ENCODE data around the gene ANKRD27. TPM values are rescaled to one million over a fixed set of nuclear protein-coding genes. Genes with fewer than 3 reads are reported as not detected.
A peak's percentile ranks its signal among the peaks of the same experiment; 100 is the strongest.
"Not testable (repeated sequence)": the region's sequence is repeated elsewhere in the genome, so short reads cannot be mapped to it uniquely, and the experiment has no call there.

Gene ANKRD27
- polyA plus RNA-seq, 4 donors: 16.9 to 21.0 (median 19.9) TPM

DNA sequence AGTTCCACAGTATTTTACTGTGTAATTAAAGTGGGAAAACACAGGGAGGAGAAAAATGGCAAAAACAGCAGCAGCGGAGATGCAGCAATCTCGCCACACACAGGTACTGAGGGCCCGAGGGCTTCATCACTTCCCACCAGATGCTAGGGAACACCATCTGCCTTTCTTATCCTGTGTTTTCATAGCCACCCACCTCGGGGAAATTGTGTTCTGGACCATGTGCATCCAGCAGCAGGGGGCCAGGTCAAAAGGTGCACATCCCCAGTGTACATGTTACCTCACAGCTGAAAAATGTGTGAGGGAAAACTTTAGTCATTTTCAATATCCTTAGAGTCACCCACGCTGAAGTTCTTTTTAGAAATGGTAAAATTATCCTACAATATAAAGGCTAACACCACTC is 63.8 kb downstream of the ANKRD27 start:
- DNase-seq (ENCODE audit: low read depth in 4 of 4, low spot score in 3 of 4): no peak

DNA sequence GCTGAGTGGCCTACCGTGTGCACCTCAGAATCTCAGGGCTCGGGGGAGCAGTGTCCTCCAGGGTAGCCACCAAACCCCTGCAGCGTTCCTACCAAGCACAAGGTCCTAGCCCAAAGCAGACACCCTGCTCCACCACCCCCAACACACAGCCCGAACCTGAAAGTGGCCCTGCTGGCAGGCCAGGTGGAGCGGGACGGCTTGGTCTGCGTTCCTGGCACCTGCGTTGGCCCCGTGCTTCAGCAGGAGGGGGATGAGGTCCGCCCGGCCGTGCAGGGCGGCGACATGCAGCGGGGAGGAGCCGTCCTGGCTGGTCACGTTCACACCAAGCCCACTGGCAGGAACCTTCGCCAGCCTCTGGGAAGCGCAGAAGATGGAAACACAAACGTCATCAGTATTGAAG is 67.5 kb downstream of the ANKRD27 start:
- no peak for DNase-seq (ENCODE audit: low read depth in 4 of 4, low spot score in 3 of 4)

DNA sequence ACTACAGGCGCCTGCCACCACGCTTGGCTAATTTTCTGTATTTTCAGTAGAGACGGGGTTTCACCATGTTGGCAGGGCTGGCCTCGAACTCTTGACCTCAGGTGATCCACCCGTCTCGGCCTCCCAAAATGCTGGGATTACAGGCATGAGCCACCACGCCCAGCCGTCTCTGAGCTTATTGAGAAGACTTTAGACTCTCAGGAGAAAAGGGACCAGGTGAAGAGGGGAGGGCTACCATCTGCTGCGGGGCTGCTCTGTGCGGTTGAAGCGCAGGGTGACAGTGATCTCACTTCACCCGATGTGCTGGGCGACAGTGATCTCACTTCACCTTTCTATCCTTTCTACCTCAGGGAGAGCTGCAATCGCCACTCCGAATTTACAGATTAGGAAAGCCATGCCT is 68.7 kb downstream of the ANKRD27 start:
- DNase-seq (ENCODE audit: low read depth in 4 of 4, low spot score in 3 of 4): no peak

DNA sequence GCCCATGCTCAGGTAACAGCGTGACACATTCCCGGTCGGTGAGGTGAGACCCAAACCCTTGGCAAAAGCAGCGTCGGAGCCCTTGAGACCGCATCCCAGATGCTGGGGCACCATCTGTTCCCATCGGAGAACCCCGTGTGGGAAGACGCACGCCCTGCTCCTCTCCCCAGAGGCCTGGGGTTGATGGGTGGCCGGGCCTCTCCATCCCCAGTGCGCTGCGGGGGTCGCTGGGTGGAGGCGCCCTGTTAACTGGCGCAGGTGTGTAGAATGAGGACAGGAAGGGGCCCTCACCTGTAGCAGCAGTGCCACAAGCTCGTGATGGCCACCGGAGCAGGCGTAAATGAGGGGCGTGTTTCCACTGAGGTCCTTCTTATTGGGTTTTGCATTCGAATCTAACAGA is 69.4 kb downstream of the ANKRD27 start:
- no peak for DNase-seq (ENCODE audit: low read depth in 4 of 4, low spot score in 3 of 4)

DNA sequence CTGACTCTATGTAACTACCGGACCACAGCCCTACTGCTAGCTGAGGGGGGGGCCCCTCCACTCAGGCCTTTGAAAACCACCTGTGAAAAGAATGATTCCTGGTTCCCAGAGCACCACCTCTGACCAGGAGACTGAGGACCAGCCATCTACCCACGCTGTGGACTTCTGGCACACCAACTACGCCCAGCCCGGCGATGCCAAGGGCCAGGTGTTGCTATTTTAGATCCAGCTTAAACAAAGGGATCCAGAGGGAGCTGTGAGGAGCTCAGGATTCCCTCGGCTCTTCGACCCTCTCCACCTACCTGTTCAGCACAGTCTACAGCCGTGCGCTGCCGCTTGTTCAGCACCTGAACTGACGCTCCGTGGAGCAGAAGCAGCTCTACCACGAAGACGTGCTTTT is 71.0 kb downstream of the ANKRD27 start:
- DNase-seq (ENCODE audit: low read depth in 4 of 4, low spot score in 3 of 4): no peak

DNA sequence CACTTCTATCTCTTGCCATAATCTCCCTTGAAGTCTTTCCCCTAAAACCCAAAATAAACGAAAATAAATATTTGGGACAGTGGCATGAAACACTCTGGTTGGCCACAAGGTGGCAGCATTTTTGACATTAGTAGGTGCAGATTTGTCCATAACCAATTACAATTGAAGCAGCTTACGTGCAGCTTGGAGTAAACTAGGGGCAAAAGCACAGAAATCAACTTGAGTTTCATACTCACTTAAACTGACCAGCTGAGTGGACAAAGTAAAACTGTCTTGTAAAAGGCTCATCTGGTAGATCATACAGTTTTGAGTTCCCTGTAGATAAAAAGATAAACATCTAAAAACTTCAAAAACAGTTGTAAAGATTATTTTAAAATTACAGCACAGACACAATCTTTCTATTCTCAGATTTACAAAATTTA is 75.2 kb downstream of the ANKRD27 start:
- no peak for DNase-seq (ENCODE audit: low read depth in 4 of 4, low spot score in 3 of 4)

DNA sequence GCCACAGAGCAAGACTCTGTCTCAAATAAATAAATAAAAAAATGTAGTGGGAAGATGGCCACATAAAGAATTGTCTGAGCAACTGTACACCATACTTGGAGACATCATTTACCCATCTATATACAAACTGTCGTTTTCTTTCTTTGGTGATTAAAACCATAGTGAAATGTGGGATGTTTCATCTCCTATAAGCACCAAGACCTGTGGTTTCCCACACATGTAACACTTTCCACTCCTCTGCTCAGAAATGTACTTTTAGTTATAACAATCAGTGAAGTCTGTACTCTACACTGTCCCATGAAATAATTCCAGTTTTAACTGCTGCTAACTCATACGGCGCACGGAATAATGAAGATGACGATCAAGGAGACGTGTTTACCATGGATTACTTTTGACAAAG is 75.7 kb downstream of the ANKRD27 start:
- no peak for DNase-seq (ENCODE audit: low read depth in 4 of 4, low spot score in 3 of 4)

DNA sequence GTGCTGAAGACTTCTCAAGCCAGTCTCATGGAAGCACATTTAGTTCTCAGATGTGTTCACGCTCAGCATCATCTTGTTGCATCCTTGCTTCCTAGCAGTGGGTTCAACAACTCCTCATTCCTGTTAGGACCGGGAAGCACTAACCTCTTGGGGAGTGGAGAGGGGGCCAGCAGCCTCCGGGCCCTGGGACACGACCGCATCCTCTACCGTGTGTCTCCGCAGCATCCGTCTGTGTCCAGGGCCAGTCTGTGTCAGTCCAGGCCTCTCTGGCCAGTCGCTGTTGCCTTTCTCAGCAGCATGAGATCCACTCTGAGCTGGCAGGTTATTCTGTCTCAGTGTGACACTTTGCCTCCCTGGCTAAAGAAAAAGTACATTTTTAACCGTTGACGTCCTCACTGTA is 77.0 kb downstream of the ANKRD27 start:
- no peak for DNase-seq (ENCODE audit: low read depth in 4 of 4, low spot score in 3 of 4)

DNA sequence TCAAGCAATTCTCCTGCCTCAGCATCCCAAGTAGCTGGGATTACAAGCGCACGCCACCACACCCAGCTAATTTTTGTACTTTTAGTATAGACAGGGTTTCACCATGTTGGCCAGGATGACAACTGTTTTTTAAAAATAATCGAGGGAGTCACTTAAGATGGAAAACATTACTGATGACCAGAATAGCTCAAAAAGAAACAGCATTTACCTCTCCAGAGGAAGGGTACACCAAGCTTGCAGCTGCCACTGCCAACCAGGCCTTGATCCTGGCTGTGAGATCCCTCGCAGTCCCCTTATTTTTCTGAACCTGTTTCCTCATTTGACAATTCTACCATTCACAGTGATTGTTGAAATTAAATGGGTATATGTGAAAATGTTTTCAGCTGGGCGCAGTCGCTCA is 79.5 kb downstream of the ANKRD27 start:
- no peak for DNase-seq (ENCODE audit: low read depth in 4 of 4, low spot score in 3 of 4)

DNA sequence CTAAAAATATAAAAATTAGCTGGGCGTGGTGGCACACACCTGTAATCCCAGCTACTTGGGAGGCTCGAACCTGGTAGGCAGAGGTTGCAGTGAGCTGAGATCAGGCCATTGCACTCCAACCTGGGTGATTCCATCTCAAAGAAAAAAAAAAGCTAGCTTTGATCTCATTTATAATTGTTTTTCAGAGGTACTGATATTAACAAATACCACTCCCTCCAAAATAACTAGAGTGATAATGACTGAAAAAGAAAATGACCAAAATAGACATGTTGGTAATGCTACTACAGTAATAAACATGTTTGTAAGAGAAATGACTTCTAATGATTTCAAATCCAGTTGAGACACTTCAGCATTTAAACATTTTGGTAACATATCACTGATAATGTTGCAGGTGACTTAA is 81.0 kb downstream of the ANKRD27 start:
- no peak for DNase-seq (ENCODE audit: low read depth in 4 of 4, low spot score in 3 of 4)

DNA sequence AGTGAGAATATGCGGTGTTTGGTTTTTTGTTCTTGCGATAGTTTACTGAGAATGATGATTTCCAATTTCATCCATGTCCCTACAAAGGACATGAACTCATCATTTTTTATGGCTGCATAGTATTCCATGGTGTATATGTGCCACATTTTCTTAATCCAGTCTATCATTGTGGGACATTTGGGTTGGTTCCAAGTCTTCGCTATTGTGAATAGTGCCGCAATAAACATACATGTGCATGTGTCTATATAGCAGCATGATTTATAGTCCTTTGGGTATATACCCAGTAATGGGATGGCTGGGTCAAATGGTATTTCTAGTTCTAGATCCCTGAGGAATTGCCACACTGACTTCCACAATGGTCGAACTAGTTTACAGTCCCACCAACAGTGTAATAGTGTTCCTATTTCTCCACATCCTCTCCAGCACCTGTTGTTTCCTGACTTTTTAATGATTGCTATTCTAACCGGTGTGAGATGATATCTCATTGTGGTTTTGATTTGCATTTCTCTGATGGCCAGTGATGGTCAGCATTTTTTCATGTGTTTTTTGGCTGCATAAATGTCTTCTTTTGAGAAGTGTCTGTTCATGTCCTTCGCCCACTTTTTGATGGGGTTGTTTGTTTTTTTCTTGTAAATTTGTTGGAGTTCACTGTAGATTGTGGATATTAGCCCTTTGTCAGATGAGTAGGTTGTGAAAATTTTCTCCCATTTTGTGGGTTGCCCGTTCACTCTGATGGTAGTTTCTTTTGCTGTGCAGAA is 87.1 kb downstream of the ANKRD27 start:
- DNase-seq (ENCODE audit: low read depth in 4 of 4, low spot score in 3 of 4): not testable (repeated sequence)

DNA sequence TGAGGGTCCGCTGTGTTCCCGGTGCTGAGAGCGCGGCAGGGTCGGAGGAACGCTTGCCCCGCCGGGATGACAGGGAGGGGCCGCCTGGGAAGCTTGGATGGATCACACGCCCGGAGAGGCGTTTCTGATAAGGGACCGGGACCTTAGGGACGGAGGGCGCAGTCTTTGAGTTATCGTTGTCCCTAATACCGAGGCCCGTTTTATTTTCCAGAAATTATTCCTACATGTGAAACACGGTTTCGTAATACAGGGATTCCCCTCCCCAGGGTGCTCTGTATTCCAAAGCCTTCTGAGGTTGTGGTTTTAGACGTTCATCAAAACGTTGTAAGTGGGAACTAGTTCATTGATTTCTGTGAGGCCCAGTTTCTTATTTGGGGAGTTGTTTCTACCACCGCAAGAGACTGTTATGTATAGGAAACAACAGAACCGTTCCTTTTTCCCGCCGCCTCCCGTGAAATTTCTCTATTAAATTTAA is 93.2 kb downstream of the ANKRD27 start:
- DNase-seq (ENCODE audit: low read depth in 4 of 4, low spot score in 3 of 4): no peak

DNA sequence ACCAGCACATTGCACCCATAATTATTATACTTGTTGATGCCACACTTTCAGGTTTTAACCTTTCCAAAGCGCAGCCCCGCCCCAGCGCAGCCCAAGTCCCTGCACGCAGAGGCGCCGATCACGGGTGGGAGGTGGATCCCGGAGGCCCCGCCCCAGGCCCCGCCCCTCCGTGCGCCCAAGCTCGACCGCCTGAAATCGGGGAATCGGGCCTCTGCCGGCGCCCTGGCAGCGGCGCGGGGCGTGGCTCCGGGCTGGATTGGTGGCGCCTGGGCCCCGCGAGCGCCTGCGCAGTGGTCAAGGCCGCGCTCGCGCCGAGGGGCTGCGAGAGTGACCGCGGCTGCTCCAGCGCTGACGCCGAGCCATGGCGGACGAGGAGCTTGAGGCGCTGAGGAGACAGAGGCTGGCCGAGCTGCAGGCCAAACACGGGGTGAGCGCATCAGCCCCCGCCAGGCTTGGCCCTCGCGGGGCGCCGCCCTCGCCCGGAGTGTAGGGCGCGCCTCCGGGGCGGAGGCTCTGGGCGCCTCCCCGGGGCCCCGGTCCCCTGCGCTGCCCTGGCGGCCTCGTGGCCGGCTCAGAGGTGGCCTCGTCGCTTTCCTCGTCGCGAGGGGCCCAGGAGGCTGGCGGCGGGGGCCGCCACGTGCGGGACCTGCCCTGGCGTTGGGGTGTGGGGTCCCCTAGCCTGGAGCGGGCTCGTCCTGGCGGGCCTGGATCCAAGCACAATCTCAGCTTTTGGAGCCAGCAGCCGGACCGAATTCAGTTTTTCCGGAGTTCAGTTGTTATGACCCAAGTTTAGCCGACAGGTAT is 93.9 kb downstream of the ANKRD27 start, which contains the start of gene PDCD5:
TSS of gene PDCD5 (plus strand) at position 290 of the 804 bp plus-strand sequence. CDS start at position 362, 72 bp downstream.
- peak; percentile 79 to 91 (median 90) for DNase-seq (ENCODE audit: low read depth in 4 of 4, low spot score in 3 of 4)

DNA sequence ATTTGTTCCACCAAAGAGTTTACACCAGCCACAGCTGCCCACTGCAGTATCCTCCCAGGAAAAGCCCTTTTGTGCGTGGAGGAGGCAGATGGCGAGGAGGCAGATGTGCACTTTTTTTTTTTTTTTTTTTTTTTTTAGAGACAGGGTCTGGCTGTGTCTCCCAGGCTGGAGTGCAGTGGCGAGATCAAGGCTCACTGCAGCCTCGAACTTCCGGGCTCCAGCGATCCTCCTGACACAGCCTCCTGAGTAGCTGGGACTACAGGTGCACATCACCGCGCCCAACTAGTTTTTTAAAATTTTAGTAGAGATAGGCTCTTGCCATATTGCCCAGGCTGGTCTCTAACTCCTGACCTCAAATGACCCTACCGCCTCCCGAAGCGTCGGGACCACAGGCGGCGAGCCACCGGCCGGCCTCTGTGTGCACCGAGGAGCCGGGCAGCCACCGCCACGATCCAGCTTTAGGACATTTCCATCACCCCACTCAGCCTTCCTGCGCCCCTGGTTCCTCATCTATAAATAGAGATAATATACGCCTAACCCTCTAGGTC is 94.6 kb downstream of the ANKRD27 start:
- DNase-seq (ENCODE audit: low read depth in 4 of 4, low spot score in 3 of 4): no peak

DNA sequence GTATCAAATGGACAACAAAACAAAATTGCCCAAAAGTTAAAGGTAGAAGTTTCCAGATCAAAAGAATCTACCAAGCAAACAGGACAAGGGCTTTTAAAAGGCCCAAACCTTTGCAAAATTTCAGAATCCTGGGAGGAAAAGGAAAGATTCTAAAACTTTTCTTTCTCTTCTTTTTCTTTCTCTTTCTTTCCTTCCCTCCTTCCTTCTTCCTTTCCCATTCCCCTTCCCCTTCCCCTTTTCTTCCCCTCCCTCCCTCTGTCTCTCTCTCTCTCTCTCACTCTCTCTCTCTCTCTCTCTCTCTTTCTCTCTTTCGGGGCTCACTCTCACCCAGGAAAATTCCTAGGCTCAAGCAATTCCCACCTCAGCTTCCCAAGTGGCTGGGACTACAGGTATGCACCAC is 98.2 kb downstream of the ANKRD27 start:
- no peak for DNase-seq (ENCODE audit: low read depth in 4 of 4, low spot score in 3 of 4)

DNA sequence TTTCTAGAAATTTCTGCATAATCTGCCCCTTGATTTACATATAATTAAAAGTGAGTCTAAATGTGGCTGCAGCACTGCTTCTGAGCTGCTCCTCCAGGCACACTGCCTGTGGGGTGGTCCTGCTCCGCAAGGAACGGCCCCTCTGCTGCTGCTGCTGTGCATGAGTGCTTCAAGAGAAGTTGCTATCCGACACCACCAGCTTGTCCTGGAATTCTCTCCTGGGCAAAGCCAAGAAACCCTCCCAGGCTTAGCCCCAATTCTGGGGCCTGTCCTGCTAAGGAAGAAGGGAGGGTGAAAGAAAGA is 101.5 kb downstream of the ANKRD27 start:
- no peak for DNase-seq (ENCODE audit: low read depth in 4 of 4, low spot score in 3 of 4)

DNA sequence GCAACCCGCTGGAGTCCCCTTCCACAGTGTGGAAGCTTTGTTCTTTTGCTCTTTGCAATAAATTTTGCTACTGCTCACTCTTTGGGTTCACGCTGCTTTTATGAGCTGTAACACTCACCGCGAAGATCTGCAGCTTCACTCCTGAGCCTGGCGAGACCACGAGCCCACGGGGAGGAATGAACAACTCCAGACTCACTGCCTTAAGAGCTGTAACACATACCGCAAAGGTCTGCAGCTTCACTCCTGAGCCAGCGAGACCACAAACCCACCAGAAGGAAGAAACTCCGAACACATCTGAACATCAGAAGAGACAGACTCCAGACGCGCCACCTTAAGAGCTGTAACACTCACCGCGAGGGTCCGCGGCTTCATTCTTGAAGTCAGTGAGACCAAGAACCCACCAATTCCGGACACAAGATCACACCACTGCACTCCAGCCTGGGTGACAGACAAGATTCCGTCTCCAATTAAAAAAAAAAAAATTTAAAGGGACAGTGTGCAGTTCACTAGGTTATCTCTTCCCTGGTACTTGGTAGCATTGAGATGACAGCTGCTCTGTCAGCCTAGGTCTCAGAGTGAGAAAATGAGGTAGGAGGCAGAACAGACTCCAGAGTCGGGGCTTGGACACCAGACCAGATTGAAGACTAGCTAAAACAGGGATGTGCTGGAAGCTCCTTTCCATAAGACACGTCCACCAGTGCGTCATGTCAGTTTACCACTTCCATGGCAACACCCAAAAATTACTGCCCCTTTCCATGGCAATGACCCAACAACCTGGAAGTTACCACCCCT is 102.1 kb downstream of the ANKRD27 start:
- not testable (repeated sequence) for DNase-seq (ENCODE audit: low read depth in 4 of 4, low spot score in 3 of 4)

DNA sequence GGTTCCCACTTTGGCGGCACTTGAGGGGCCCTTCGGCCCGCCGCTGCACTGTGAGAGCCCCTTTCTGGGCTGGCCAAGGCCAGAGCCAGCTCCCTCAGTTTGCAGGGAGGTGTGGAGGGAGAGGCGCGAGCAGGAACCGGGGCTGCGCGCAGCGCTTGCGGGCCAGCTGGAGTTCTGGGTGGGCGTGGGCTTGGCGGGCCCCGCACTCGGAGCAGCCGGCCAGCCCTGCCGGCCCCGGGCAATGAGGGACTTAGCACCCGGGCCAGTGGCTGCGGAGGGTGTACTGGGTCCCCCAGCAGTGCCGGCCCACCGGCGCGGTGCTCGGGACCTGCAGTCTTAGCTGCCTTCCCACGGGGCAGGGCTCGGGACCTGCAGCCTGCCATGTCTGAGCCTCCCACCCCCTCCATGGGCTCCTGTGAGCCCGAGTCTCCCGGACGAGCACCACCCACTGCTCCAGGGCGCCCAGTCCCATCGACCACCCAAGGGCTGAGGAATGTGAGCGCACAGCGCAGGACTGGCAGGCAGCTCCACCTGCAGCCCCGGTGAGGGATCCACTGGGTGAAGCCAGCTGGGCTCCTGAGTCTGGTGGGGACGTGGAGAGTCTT is 103.4 kb downstream of the ANKRD27 start:
- not testable (repeated sequence) for DNase-seq (ENCODE audit: low read depth in 4 of 4, low spot score in 3 of 4)

DNA sequence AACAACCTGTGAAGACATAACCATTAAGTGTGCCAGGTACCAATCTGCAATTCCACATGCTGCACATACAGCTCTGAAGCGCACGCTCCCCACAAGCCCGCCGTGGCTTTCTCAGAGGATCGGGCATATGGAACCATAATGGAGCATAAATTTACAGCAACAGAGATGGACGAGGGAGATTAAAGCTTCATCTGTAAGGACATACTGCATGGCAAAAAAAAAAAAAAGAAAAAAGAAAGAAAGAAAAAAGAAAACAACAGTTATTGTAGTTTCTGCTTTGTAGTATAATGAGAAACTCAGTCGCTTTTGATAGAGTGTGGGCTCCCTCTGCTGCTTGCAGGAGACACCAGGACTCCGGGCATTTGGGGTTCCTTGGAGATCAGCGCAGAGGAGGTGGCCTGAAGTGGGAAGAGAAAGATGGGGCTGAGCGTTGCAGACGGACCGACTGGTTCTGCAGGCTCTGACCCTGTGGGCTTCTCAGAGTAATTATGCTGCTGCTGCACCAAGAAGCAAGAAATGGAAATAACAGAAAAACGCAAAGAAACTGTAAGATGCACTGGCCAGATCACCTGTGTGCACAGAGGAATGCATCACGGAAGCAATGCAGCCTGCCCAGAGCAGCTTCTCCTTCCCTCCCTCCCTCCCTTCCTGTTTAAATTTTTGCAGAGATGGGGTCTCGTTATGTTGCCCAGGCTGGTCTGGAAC is 104.7 kb downstream of the ANKRD27 start:
- DNase-seq (ENCODE audit: low read depth in 4 of 4, low spot score in 3 of 4): peak in 2 of 4 donors; percentile 29 to 44

DNA sequence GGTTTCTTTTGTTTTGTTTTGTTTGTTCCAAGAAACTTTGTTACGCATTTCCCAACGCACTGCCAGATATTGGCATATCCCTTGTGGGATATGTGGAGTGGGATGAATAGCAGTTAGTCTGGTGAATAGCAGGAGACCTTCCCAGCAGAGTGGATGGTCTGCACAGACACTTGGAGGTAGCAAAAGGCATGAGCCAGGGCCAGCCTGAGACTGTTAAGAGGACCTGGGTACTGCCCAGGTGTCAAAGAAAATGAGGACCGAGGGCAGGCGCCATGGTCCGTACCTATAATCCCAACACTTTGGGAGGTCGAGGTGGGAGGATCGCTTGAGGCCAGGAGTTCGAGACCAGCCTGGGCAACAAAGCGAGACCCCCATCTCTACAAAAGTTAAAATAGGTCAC is 107.5 kb downstream of the ANKRD27 start:
- DNase-seq (ENCODE audit: low read depth in 4 of 4, low spot score in 3 of 4): no peak

All from left renal pelvis (tissue), 4 donors.